OCI-LY3 (cell line): ENCODE data around the gene GJA5.
"Not testable (repeated sequence)": the region's sequence is repeated elsewhere in the genome, so short reads cannot be mapped to it uniquely, and the experiment has no call there.

Experiments
- H2AFZ ChIP-seq: fragments of 200-600, 300-600 bp; shearing (Covaris generic); 2 replicates; pipeline ENCODE4 v1.6.0; 2014; ENCODE audit warnings: antibody characterized with exemption, low read depth, low read length
- H3K27ac ChIP-seq: fragments of 200-600, 300-600 bp; sonication (generic); 2 replicates; pipeline ENCODE4 v1.5.1; 2014; ENCODE audit warnings: mild to moderate bottlenecking, low read length, moderate library complexity, mixed read lengths
- H3K27me3 ChIP-seq: fragments of 200-600, 300-600 bp; sonication (generic); 2 replicates; pipeline ENCODE4 v1.6.1; 2014; ENCODE audit warnings: low read depth, low read length, mixed read lengths
- H3K36me3 ChIP-seq: fragments of 200-600, 300-600 bp; sonication (generic); replicated peaks from 2 replicates; pipeline ENCODE3; 2014; ENCODE audit warnings: low read depth, low read length, mixed read lengths
- H3K4me1 ChIP-seq: fragments of 300-600, 200-600 bp; sonication (generic); 2 replicates; pipeline ENCODE4 v1.6.1; 2014; ENCODE audit warnings: low read length, mixed read lengths
- H3K4me2 ChIP-seq: fragments of 200-600, 300-600 bp; sonication (generic); 2 replicates; pipeline ENCODE4 v1.6.1; 2014; ENCODE audit warnings: low read length, mixed read lengths
- H3K4me3 ChIP-seq: fragments of 300-600, 200-600 bp; sonication (generic); 2 replicates; pipeline ENCODE4 v1.5.1; 2014; ENCODE audit warnings: antibody characterized with exemption, mild to moderate bottlenecking, low read length, moderate library complexity
- H3K79me2 ChIP-seq: fragments of 300-600, 200-600 bp; shearing (Covaris generic); 2 replicates; pipeline ENCODE4 v1.6.1; 2014; ENCODE audit warnings: mild to moderate bottlenecking, low read length, mixed read lengths
- H3K9ac ChIP-seq: fragments of 300-600, 200-600 bp; shearing (Covaris generic); 2 replicates; pipeline ENCODE4 v1.6.0; 2014; ENCODE audit warnings: mild to moderate bottlenecking, low read length, moderate library complexity
- H3K9me3 ChIP-seq: fragments of 200-600, 300-600 bp; shearing (Covaris generic); 2 replicates; pipeline ENCODE4 v1.6.1; 2014; ENCODE audit warnings: low read length, mixed read lengths; ENCODE audit not compliant: insufficient read depth
- H4K20me1 ChIP-seq: fragments of 200-600, 300-600 bp; sonication (generic); 2 replicates; pipeline ENCODE4 v1.6.1; 2016; ENCODE audit warnings: low read length, mixed read lengths; ENCODE audit not compliant: insufficient read depth
- EZH2phosphoT487 ChIP-seq: fragments of 200-600 bp; shearing (Covaris generic); IDR thresholded peaks from 2 replicates; pipeline ENCODE4 v1.6.1; 2018; ENCODE audit warnings: antibody characterized with exemption, mixed run types, low read depth
- TF ChIP-seq, protein P1 (sequence below): fragments of 200-600, 300-600 bp; sonication (generic); IDR thresholded peaks from 2 replicates; pipeline ENCODE4 v1.5.1; 2014; ENCODE audit warnings: antibody characterized with exemption, low read length, low read depth

The GJA5 gene

DNA sequence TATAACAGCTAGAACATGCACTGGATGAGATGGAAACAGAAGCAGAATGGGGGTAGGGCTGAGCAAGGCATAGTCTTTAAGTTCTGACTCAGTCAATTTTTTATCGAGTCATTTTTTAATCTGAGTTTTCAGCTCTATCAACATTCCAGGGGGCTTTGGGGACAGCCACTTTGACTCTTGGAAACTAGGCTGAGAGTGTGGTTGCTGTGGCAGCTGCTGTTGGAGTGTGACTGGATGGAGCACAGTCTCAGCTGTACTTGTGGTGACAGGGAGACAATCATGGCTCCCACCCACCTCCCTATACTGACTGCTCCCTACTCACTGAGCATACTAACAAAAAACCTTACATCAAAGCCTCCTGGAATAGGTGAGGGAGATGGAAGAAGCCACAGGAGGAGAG lies 25.0 kb downstream of the GJA5 start:
- no peaks in the 10 kb centered on the region for H3K9me3 ChIP-seq
- H3K36me3 ChIP-seq = no peaks in the 10 kb centered on the region
- no peak overlapping the region for H3K9ac ChIP-seq
- H3K79me2 ChIP-seq = no peaks in the 10 kb centered on the region
- H3K27me3 ChIP-seq = peaks cover 28% of the 10 kb centered on the region
- no peak overlapping the region for H3K4me2 ChIP-seq
- no peak for TF ChIP-seq EZH2phosphoT487
- TF ChIP-seq, protein P1, sequence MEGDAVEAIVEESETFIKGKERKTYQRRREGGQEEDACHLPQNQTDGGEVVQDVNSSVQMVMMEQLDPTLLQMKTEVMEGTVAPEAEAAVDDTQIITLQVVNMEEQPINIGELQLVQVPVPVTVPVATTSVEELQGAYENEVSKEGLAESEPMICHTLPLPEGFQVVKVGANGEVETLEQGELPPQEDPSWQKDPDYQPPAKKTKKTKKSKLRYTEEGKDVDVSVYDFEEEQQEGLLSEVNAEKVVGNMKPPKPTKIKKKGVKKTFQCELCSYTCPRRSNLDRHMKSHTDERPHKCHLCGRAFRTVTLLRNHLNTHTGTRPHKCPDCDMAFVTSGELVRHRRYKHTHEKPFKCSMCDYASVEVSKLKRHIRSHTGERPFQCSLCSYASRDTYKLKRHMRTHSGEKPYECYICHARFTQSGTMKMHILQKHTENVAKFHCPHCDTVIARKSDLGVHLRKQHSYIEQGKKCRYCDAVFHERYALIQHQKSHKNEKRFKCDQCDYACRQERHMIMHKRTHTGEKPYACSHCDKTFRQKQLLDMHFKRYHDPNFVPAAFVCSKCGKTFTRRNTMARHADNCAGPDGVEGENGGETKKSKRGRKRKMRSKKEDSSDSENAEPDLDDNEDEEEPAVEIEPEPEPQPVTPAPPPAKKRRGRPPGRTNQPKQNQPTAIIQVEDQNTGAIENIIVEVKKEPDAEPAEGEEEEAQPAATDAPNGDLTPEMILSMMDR = no peak
- no peaks in the 10 kb centered on the region for H4K20me1 ChIP-seq
- H2AFZ ChIP-seq = no peak overlapping the region
- no peak overlapping the region for H3K27ac ChIP-seq
- H3K4me3 ChIP-seq = no peak overlapping the region
- H3K4me1 ChIP-seq = no peaks in the 10 kb centered on the region

DNA sequence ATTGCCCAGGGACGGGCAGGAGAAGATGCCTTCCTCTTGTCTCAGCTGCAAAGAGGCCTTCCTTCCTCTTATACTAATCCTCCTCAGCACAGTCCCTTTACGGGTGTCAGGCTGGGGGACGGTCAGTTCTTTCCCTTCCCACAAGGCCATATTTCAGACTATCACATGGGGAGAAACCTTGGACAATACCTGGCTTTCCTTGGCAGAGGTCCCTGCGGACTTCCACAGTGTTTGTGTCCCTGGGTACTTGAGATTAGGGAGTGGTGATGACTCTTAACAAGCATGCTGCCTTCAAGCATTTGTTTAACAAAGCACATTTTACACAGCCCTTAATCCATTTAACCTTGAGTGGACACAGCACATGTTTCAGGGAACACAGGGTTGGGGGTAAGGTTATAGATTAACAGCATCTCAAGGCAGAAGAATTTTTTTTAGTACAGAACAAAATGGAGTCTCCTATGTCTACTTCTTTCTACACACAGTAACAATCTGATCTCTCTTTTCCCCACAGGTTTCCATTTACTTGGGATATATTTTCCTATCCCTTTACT lies 26.0 kb downstream of the GJA5 start:
- H3K79me2 ChIP-seq, H3K4me3 ChIP-seq, H3K27ac ChIP-seq, H2AFZ ChIP-seq, H3K4me2 ChIP-seq, H3K9ac ChIP-seq, H3K4me1 ChIP-seq, H3K9me3 ChIP-seq, H3K36me3 ChIP-seq, H4K20me1 ChIP-seq: not testable (repeated sequence)
- H3K27me3 ChIP-seq = peaks cover 37% of the 10 kb centered on the region

DNA sequence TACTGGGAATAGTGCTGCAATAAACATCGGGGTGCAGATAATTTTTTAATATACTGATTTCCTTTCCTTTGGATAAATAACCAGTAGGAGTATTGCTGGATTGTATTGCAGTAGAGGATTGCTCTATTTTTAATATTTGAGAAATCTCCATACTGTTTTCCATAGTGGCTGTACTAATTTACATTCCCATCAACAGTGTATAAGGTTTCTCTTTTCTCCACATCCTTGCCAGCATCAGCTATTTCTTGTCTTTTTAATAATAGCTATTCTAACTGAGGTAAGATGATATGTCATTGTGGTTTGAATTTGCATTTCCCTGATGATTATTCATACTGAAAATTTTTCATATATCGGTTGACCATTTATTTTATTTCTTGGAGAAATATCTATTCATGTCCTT lies 31.1 kb downstream of the GJA5 start:
- no peaks in the 10 kb centered on the region for H3K9me3 ChIP-seq
- TF ChIP-seq, protein P1 = no peak
- TF ChIP-seq EZH2phosphoT487 = no peak

DNA sequence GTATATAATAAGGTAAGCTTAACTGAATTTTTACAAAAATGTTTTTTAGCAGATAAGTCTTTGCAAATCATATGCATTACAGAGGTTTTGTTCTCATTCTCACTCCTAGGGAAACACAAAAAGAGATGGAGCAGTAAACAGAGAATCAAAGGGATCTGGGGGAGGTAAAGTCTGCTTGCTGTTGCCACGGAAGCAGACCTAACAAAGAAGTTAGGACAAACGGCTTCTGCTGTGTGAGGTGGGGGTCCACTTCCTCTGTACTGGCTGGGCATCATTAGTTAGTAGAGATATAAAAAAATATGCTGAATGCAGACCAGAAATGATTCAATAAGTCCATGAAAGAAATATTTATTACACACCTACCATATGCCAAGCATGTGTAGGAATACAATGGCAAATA lies 34.2 kb downstream of the GJA5 start:
- Histone ChIP-seq H3K79me2 (no peaks in the 10 kb centered on the region), H3K4me2 (no peak overlapping the region), H3K36me3 (no peaks in the 10 kb centered on the region), H3K9ac (no peak overlapping the region), H3K9me3 (no peaks in the 10 kb centered on the region), H4K20me1 (no peaks in the 10 kb centered on the region), H3K27me3 (peaks cover 49% of the 10 kb centered on the region), H3K4me3 (no peak overlapping the region), H3K4me1 (no peaks in the 10 kb centered on the region), H2AFZ (no peak overlapping the region), H3K27ac (no peak overlapping the region)
- TF ChIP-seq, protein P1 = no peak
- no peak for TF ChIP-seq EZH2phosphoT487

More for the DNA sequence above, 31.1 kb downstream of the GJA5 start:
- Histone ChIP-seq H3K4me2 (no peak overlapping the region), H3K4me3 (no peak overlapping the region), H3K27ac (no peak overlapping the region), H3K9ac (no peak overlapping the region), H3K79me2 (no peaks in the 10 kb centered on the region), H2AFZ (no peak overlapping the region), H3K27me3 (peaks cover 46% of the 10 kb centered on the region), H3K36me3 (no peaks in the 10 kb centered on the region), H4K20me1 (no peaks in the 10 kb centered on the region), H3K4me1 (no peaks in the 10 kb centered on the region)

DNA sequence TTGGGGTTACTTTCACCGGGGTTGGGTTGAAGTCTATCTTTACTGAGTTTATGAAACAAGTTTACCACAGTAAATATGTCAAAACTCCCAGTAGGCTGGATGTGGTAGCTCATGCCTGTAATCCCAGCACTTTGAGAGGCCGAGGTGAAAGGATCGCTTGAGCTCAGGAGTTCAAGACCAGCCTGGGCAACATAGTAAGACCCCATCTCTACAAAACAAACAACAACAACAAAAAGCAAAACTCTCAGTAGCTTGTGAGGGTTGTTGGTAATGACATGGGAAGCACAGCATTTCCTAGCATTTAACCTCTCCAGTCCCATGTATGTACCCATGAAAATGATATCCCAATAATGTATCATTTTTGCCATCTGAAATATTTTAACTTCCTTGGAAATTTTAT lies 34.7 kb downstream of the GJA5 start:
- no peaks in the 10 kb centered on the region for H3K9me3 ChIP-seq
- H3K36me3 ChIP-seq = no peaks in the 10 kb centered on the region
- H3K9ac ChIP-seq = no peak overlapping the region
- peaks cover 48% of the 10 kb centered on the region for H3K27me3 ChIP-seq
- H3K27ac ChIP-seq = no peak overlapping the region
- no peak overlapping the region for H3K4me2 ChIP-seq
- H2AFZ ChIP-seq = no peak overlapping the region
- H3K79me2 ChIP-seq = no peaks in the 10 kb centered on the region
- TF ChIP-seq, protein P1 = no peak
- TF ChIP-seq EZH2phosphoT487 = no peak
- no peaks in the 10 kb centered on the region for H4K20me1 ChIP-seq
- no peaks in the 10 kb centered on the region for H3K4me1 ChIP-seq
- H3K4me3 ChIP-seq = no peak overlapping the region
